HL-60 (cell line): ENCODE results near the gene TEDC1.

ENCODE experiments used
- DNase-seq, 2 experiments: peaks; one replicate each; pipeline ENCODE4 v3.0.0-alpha.2; 2010 to 2020; ENCODE audit warnings: low read depth in 1 of 2, low spot score in 1 of 2
- H3K27ac ChIP-seq: fragments of 250-450 bp; sonication (Bioruptor Pico); replicated peaks from 2 replicates; pipeline ENCODE4 v1.5.1; 2020; ENCODE audit warnings: mild to moderate bottlenecking, moderate library complexity
- H3K27me3 ChIP-seq: fragments of 250-450 bp; sonication (Bioruptor Pico); 2 replicates; pipeline ENCODE4 v1.5.1; 2021; ENCODE audit warnings: mild to moderate bottlenecking, moderate library complexity; ENCODE audit not compliant: insufficient read depth, poor library complexity, severe bottlenecking
- H3K4me3 ChIP-seq: replicated peaks from 2 replicates; pipeline ENCODE4 v1.5.1; 2011; ENCODE audit warnings: mild to moderate bottlenecking, control low read depth, low read length; ENCODE audit not compliant: insufficient read depth
- CTCF ChIP-seq: IDR thresholded peaks from one replicate; pipeline ENCODE4 v1.5.1; 2011; ENCODE audit warnings: low read length, control low read depth, inconsistent platforms; ENCODE audit not compliant: insufficient read depth
- GABPA ChIP-seq: IDR thresholded peaks from 2 replicates; pipeline ENCODE4 v1.6.1; 2012; ENCODE audit warnings: low read depth
- POLR2AphosphoS5 ChIP-seq: IDR thresholded peaks from 2 replicates; pipeline ENCODE4 v1.6.1; 2012; ENCODE audit warnings: low read depth
- REST ChIP-seq: IDR thresholded peaks from 2 replicates; pipeline ENCODE4 v1.6.1; 2012; ENCODE audit warnings: low read depth; ENCODE audit not compliant: insufficient replicate concordance
- SPI1 ChIP-seq: IDR thresholded peaks from 2 replicates; pipeline ENCODE4 v1.6.1; 2012; ENCODE audit warnings: low read depth, mild to moderate bottlenecking, borderline replicate concordance

TEDC1 gene

GRCh38 chr14:105525326-105525725, 34.3 kb downstream of the TEDC1 start:
- Histone ChIP-seq H3K4me3 (no peak overlapping the region), H3K27ac (no peak overlapping the region), H3K27me3 (peaks cover 35% of the 10 kb centered on the region)
- TF ChIP-seq SPI1 = no peak
- no peak for DNase-seq

GRCh38 chr14:105525861-105526775, 35.1 kb downstream of the TEDC1 start, which contains the start of gene TMEM121:
Gene TMEM121, plus strand, starts transcription at chr14:105526583. Its CDS starts 2,252 bp downstream, at chr14:105528835.
- TF ChIP-seq POLR2AphosphoS5 (no peak), REST (no peak), SPI1 (no peak), GABPA (no peak), CTCF (no peak)
- DNase-seq = no peak
- Histone ChIP-seq H3K27me3 (peaks cover 38% of the 10 kb centered on the region), H3K27ac (no peak within 1 kb of the TSS), H3K4me3 (no peak within 1 kb of the TSS)

- TF ChIP-seq POLR2AphosphoS5 = no peak
- TF ChIP-seq REST = no peak
- no peak for TF ChIP-seq CTCF
- no peak for TF ChIP-seq GABPA
- no peak for TF ChIP-seq SPI1
- H3K27ac ChIP-seq = no peak overlapping the region
- H3K27me3 ChIP-seq = peaks cover 38% of the 10 kb centered on the region
- DNase-seq = no peak
- H3K4me3 ChIP-seq = no peak overlapping the region
Observed at GRCh38 chr14:105526776-105527380, 35.8 kb downstream of the TEDC1 start.

GRCh38 chr14:105527381-105527825, 36.4 kb downstream of the TEDC1 start:
- no peak for DNase-seq
- H3K27ac ChIP-seq = no peak overlapping the region
- peaks cover 38% of the 10 kb centered on the region for H3K27me3 ChIP-seq
- no peak overlapping the region for H3K4me3 ChIP-seq
- no peak for TF ChIP-seq SPI1
- TF ChIP-seq POLR2AphosphoS5 = no peak
- TF ChIP-seq GABPA = no peak
- no peak for TF ChIP-seq CTCF
- TF ChIP-seq REST = no peak
